Ishikawa (cell line): ENCODE measurements around the gene MYO3A.

ENCODE experiments used
- CEBPB ChIP-seq: IDR thresholded peaks from 2 replicates; pipeline ENCODE4 v1.6.1; 2012
- EGR1 ChIP-seq: IDR thresholded peaks from 2 replicates; pipeline ENCODE4 v1.6.1; 2012
- EP300 ChIP-seq: IDR thresholded peaks from 2 replicates; pipeline ENCODE4 v1.6.1; 2012; ENCODE audit warnings: borderline replicate concordance
- NFIC ChIP-seq: IDR thresholded peaks from 2 replicates; pipeline ENCODE4 v1.6.1; 2012
- RAD21 ChIP-seq: IDR thresholded peaks from 2 replicates; pipeline ENCODE4 v1.6.1; 2012; ENCODE audit warnings: low read depth
- REST ChIP-seq: IDR thresholded peaks from 2 replicates; pipeline ENCODE4 v1.6.1; 2012; ENCODE audit warnings: low read depth, mild to moderate bottlenecking
- USF1 ChIP-seq: IDR thresholded peaks from 2 replicates; pipeline ENCODE4 v1.6.1; 2012
- YY1 ChIP-seq: IDR thresholded peaks from 2 replicates; pipeline ENCODE4 v1.6.1; 2012; ENCODE audit warnings: low read depth
- ZBTB7A ChIP-seq: IDR thresholded peaks from 2 replicates; pipeline ENCODE4 v1.6.1; 2012; ENCODE audit warnings: low read depth

GRCh38 chr10:26025523-26025922 is 91.5 kb downstream of the MYO3A start:
- no peak for TF ChIP-seq REST
- TF ChIP-seq RAD21, result no peak
- no peak for TF ChIP-seq CEBPB
- no peak for TF ChIP-seq NFIC
- TF ChIP-seq YY1, result no peak
- no peak for TF ChIP-seq EP300
- TF ChIP-seq USF1, result no peak
- no peak for TF ChIP-seq ZBTB7A
- no peak for TF ChIP-seq EGR1
